Measurements from ENCODE around the gene XPNPEP2.

The XPNPEP2 gene

GRCh38 chrX:129719268-129719667 is 19.5 kb upstream of the XPNPEP2 start:
- no peak overlapping the region for H3K4me3 ChIP-seq (ENCODE audit: low read depth, low read length)
- TF ChIP-seq, protein P1, sequence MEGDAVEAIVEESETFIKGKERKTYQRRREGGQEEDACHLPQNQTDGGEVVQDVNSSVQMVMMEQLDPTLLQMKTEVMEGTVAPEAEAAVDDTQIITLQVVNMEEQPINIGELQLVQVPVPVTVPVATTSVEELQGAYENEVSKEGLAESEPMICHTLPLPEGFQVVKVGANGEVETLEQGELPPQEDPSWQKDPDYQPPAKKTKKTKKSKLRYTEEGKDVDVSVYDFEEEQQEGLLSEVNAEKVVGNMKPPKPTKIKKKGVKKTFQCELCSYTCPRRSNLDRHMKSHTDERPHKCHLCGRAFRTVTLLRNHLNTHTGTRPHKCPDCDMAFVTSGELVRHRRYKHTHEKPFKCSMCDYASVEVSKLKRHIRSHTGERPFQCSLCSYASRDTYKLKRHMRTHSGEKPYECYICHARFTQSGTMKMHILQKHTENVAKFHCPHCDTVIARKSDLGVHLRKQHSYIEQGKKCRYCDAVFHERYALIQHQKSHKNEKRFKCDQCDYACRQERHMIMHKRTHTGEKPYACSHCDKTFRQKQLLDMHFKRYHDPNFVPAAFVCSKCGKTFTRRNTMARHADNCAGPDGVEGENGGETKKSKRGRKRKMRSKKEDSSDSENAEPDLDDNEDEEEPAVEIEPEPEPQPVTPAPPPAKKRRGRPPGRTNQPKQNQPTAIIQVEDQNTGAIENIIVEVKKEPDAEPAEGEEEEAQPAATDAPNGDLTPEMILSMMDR (IDR thresholded peaks at IDR 0.05; ENCODE audit: borderline replicate concordance, insufficient read depth, low read depth, low read length) = no peak

- H3K4me3 ChIP-seq (ENCODE audit: low read depth, low read length) = no peak overlapping the region
- TF ChIP-seq, protein P1 (IDR thresholded peaks at IDR 0.05; ENCODE audit: borderline replicate concordance, insufficient read depth, low read depth, low read length) = no peak
Observed at GRCh38 chrX:129719931-129720530, 18.7 kb upstream of the XPNPEP2 start.

- TF ChIP-seq, protein P1 (IDR thresholded peaks at IDR 0.05; ENCODE audit: borderline replicate concordance, insufficient read depth, low read depth, low read length) = no peak
- H3K4me3 ChIP-seq (ENCODE audit: low read depth, low read length) = no peak overlapping the region
Observed at GRCh38 chrX:129720741-129721140, 18.0 kb upstream of the XPNPEP2 start.

GRCh38 chrX:129721414-129721813 is 17.4 kb upstream of the XPNPEP2 start:
- TF ChIP-seq, protein P1 (IDR thresholded peaks at IDR 0.05; ENCODE audit: borderline replicate concordance, insufficient read depth, low read depth, low read length) = no peak
- no peak overlapping the region for H3K4me3 ChIP-seq (ENCODE audit: low read depth, low read length)

DNA sequence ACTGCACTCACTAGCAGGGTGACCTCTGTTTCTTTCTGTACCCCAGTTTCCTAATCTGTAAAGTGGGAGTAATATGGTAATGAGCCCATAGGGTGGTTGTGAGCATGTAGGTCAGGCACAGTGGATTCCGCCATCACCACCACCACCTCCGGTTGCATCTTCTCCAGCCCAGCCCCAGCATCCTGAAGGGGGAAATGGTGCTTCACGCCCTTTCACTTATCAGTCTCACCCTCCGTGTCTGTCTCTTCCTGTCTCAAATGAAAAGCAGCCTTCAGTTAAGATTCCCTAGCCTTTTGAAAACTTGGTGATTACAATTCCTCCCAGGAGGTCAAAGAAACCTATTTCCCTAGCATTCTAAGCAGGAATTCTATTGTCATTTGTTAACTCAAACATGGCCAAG is 16.9 kb upstream of the XPNPEP2 start:
- H3K4me3 ChIP-seq (ENCODE audit: low read depth, low read length) = no peak overlapping the region
- TF ChIP-seq, protein P1 (IDR thresholded peaks at IDR 0.05; ENCODE audit: borderline replicate concordance, insufficient read depth, low read depth, low read length) = no peak

DNA sequence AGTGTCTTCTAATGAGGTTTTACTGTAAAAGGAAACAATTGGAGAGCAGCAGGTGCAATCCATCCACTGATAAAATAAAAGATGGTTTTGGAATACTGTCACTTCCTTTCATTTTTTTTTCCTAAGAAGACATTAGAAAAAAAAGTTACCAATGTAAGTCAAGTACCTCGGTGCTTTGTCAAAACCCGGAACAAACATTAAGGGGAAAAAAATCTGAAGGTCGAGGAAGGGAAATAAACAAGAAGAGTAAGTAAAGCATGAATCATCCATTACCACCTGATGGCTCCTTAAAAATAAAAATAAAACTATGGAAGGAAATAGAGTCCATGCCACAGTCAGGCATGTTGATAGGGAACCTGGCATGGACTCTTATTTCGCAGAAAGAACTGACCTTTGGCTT is 15.3 kb upstream of the XPNPEP2 start:
- TF ChIP-seq, protein P1 (IDR thresholded peaks at IDR 0.05; ENCODE audit: borderline replicate concordance, insufficient read depth, low read depth, low read length) = no peak
- H3K4me3 ChIP-seq (ENCODE audit: low read depth, low read length) = no peak overlapping the region

DNA sequence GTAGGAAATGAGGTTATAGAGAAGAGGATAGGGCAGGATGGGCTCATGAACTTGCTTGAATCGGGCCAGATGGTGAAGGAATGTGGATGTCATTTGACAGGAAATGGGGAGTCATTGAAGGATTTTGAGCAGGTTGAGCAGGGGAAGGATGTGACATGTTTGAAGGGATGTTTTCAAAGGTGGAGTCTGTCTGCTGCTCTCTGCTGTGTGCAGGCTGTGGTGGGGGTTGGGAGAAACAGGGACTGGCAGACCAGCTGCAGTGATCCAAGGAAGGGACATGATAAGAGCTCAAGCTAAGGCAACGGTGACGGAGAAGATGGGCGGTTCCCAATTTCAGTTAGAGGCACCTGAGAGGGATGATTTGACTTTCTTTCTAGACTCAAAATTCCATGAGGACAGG is 14.0 kb upstream of the XPNPEP2 start:
- TF ChIP-seq, protein P1 (IDR thresholded peaks at IDR 0.05; ENCODE audit: borderline replicate concordance, insufficient read depth, low read depth, low read length) = no peak
- H3K4me3 ChIP-seq (ENCODE audit: low read depth, low read length) = no peak overlapping the region

All from GM12875 (cell line).